ENCODE data around the gene PRKN.

DNA sequence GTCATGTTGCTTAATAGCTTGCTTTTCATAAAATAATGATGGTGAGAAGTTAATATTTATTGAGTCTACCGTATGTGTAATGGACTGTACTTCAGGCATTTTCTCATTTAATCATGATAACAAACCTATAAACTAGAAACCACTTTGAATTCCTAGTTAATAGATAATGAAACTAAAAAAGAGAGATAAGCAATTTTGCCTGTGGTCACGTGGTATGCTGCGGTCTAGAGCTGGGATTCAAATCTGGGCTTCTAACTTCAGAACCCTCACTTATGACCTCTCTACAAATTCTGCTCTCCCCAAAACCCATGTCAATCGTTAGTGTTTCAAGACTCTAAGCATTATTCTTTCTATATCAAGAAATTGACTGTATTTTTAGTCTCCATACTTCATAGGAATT lies 700.7 kb downstream of the PRKN start:
- TF ChIP-seq, protein P1, sequence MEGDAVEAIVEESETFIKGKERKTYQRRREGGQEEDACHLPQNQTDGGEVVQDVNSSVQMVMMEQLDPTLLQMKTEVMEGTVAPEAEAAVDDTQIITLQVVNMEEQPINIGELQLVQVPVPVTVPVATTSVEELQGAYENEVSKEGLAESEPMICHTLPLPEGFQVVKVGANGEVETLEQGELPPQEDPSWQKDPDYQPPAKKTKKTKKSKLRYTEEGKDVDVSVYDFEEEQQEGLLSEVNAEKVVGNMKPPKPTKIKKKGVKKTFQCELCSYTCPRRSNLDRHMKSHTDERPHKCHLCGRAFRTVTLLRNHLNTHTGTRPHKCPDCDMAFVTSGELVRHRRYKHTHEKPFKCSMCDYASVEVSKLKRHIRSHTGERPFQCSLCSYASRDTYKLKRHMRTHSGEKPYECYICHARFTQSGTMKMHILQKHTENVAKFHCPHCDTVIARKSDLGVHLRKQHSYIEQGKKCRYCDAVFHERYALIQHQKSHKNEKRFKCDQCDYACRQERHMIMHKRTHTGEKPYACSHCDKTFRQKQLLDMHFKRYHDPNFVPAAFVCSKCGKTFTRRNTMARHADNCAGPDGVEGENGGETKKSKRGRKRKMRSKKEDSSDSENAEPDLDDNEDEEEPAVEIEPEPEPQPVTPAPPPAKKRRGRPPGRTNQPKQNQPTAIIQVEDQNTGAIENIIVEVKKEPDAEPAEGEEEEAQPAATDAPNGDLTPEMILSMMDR (IDR thresholded peaks at IDR 0.05; ENCODE audit: low read length): no peak
- TF ChIP-seq EZH2 (IDR thresholded peaks at IDR 0.05; ENCODE audit: borderline replicate concordance, low read length): no peak

Measured in OCI-LY1 (cell line).